H9 (cell line): ENCODE data around the gene SH2D3C. TPM values are rescaled to one million over a fixed set of nuclear protein-coding genes. Genes with fewer than 3 reads are reported as not detected.

ENCODE experiments used
- DNase-seq: peaks from one replicate; pipeline ENCODE4 v3.0.0-alpha.2; 2017
- H2AFZ ChIP-seq: one replicate; pipeline ENCODE4 v1.6.1; 2013; ENCODE audit warnings: mild to moderate bottlenecking, low read length, control low read depth, moderate library complexity
- H2AK5ac ChIP-seq: 2 replicates; pipeline ENCODE4 v1.6.1; 2013; ENCODE audit warnings: low read length, control low read depth, mixed read lengths; ENCODE audit not compliant: insufficient read length
- H2BK120ac ChIP-seq: one replicate; pipeline ENCODE4 v1.6.1; 2013; ENCODE audit warnings: low read depth, mild to moderate bottlenecking, low read length, control low read depth, inconsistent platforms; ENCODE audit not compliant: poor library complexity, severe bottlenecking
- H2BK12ac ChIP-seq: 2 replicates; pipeline ENCODE4 v1.6.1; 2013; ENCODE audit warnings: low read length, control low read depth, mixed read lengths, low read depth; ENCODE audit not compliant: insufficient read length
- H2BK15ac ChIP-seq: 2 replicates; pipeline ENCODE4 v1.6.1; 2013; ENCODE audit warnings: low read depth, low read length, control low read depth
- H2BK20ac ChIP-seq: one replicate; pipeline ENCODE4 v1.6.1; 2013; ENCODE audit warnings: low read depth, mild to moderate bottlenecking, low read length, control low read depth, inconsistent platforms; ENCODE audit not compliant: poor library complexity, severe bottlenecking
- H2BK5ac ChIP-seq: 2 replicates; pipeline ENCODE4 v1.6.1; 2013; ENCODE audit warnings: low read length, control low read depth, mixed read lengths; ENCODE audit not compliant: insufficient read length
- H3K14ac ChIP-seq: 2 replicates; pipeline ENCODE4 v1.6.1; 2013; ENCODE audit warnings: low read length, control low read depth; ENCODE audit not compliant: insufficient read depth
- H3K18ac ChIP-seq: 2 replicates; pipeline ENCODE4 v1.6.1; 2013; ENCODE audit warnings: low read depth, mild to moderate bottlenecking, mixed read lengths, low read length, control low read depth; ENCODE audit not compliant: insufficient read length
- H3K23ac ChIP-seq: 2 replicates; pipeline ENCODE4 v1.6.1; 2013; ENCODE audit warnings: low read length, control low read depth, mixed read lengths, low read depth; ENCODE audit not compliant: insufficient read length
- H3K23me2 ChIP-seq: 2 replicates; pipeline ENCODE4 v1.6.1; 2013; ENCODE audit warnings: low read depth, mild to moderate bottlenecking, mixed read lengths, low read length, control low read depth; ENCODE audit not compliant: insufficient read length, poor library complexity, severe bottlenecking
- H3K27ac ChIP-seq: 2 replicates; pipeline ENCODE4 v1.5.1; 2013; ENCODE audit warnings: low read length, control low read depth, mixed read lengths, low read depth; ENCODE audit not compliant: insufficient read length
- H3K27me3 ChIP-seq: 2 replicates; pipeline ENCODE4 v1.6.1; 2013; ENCODE audit warnings: low read length, control low read depth, inconsistent platforms; ENCODE audit not compliant: insufficient read depth
- H3K4ac ChIP-seq: 2 replicates; pipeline ENCODE4 v1.6.1; 2013; ENCODE audit warnings: low read depth, mild to moderate bottlenecking, control low read depth, inconsistent platforms, low read length, moderate library complexity
- H3K4me1 ChIP-seq: 2 replicates; pipeline ENCODE4 v1.6.1; 2013; ENCODE audit warnings: low read length, control low read depth, inconsistent platforms; ENCODE audit not compliant: insufficient read depth
- H3K4me2 ChIP-seq: 2 replicates; pipeline ENCODE4 v1.6.1; 2013; ENCODE audit warnings: low read length, control low read depth, mixed read lengths; ENCODE audit not compliant: insufficient read length, insufficient read depth
- H3K56ac ChIP-seq: 2 replicates; pipeline ENCODE4 v1.6.1; 2013; ENCODE audit warnings: low read depth, mild to moderate bottlenecking, mixed read lengths, low read length, control low read depth; ENCODE audit not compliant: insufficient read length
- H3K79me1 ChIP-seq: 2 replicates; pipeline ENCODE4 v1.6.1; 2013; ENCODE audit warnings: low read depth, mild to moderate bottlenecking, moderate library complexity, low read length, control low read depth, inconsistent platforms; ENCODE audit not compliant: insufficient read depth, poor library complexity, severe bottlenecking
- H3K79me2 ChIP-seq: 2 replicates; pipeline ENCODE4 v1.6.1; 2013; ENCODE audit warnings: low read length, control low read depth, inconsistent platforms; ENCODE audit not compliant: insufficient read depth
- H3K9ac ChIP-seq: 2 replicates; pipeline ENCODE4 v1.6.1; 2013; ENCODE audit warnings: low read length, control low read depth, mixed read lengths; ENCODE audit not compliant: insufficient read length; ENCODE audit errors: extremely low read depth
- H3K9me3 ChIP-seq: one replicate; pipeline ENCODE4 v1.6.1; 2013; ENCODE audit warnings: low read depth, low read length, inconsistent platforms; ENCODE audit not compliant: control insufficient read depth
- H3T11ph ChIP-seq: one replicate; pipeline ENCODE4 v1.6.1; 2013; ENCODE audit warnings: mild to moderate bottlenecking, low read length, control low read depth, inconsistent platforms
- H4K20me1 ChIP-seq: one replicate; pipeline ENCODE4 v1.6.1; 2013; ENCODE audit not compliant: control insufficient read depth, insufficient read length, insufficient read depth
- H4K5ac ChIP-seq: 2 replicates; pipeline ENCODE4 v1.6.1; 2013; ENCODE audit warnings: low read depth, mild to moderate bottlenecking, mixed read lengths, low read length, control low read depth; ENCODE audit not compliant: insufficient read length
- H4K8ac ChIP-seq: replicated peaks from 2 replicates; pipeline ENCODE4 v1.6.1; 2013; ENCODE audit warnings: low read length, control low read depth, mixed read lengths, low read depth; ENCODE audit not compliant: insufficient read length
- H4K91ac ChIP-seq: 2 replicates; pipeline ENCODE4 v1.6.1; 2013; ENCODE audit warnings: low read depth, mild to moderate bottlenecking, moderate library complexity, mixed read lengths, low read length, control low read depth; ENCODE audit not compliant: insufficient read length
- H3K27ac Mint-ChIP-seq, 3 experiments: 2 replicates in 2 of 3; 3 replicates in 1 of 3; pipeline ENCODE4 v1.8.0; 2020 to 2021; ENCODE audit warnings: mixed read lengths in 3 of 3, mild to moderate bottlenecking in 1 of 3, moderate library complexity in 1 of 3
- H3K27me3 Mint-ChIP-seq: 2 replicates; pipeline ENCODE4 v1.8.0; 2021; ENCODE audit warnings: low read depth, mild to moderate bottlenecking, moderate library complexity, mixed read lengths
- H3K36me3 Mint-ChIP-seq, 3 experiments: 2 replicates in 2 of 3; 3 replicates in 1 of 3; pipeline ENCODE4 v1.8.0; 2020 to 2021; ENCODE audit warnings: low read depth in 3 of 3, mixed read lengths in 3 of 3; ENCODE audit not compliant: insufficient read depth in 1 of 3
- H3K4me1 Mint-ChIP-seq, 2 experiments: 2 replicates each; pipeline ENCODE4 v1.8.0; 2020; ENCODE audit warnings: mixed read lengths in 2 of 2
- H3K4me3 Mint-ChIP-seq, 2 experiments: 2 replicates in 1 of 2; 3 replicates in 1 of 2; pipeline ENCODE4 v1.8.0; 2020 to 2021; ENCODE audit warnings: mild to moderate bottlenecking in 2 of 2, mixed read lengths in 2 of 2, moderate library complexity in 1 of 2
- H3K9me3 Mint-ChIP-seq, 2 experiments: 2 replicates in 1 of 2; 3 replicates in 1 of 2; pipeline ENCODE4 v1.8.0; 2020; ENCODE audit warnings: mild to moderate bottlenecking in 2 of 2, mixed read lengths in 2 of 2, moderate library complexity in 1 of 2
- CTCF ChIP-seq: fragments of 200-600 bp; sonication (generic); conservative IDR thresholded peaks from 3 replicates; pipeline ENCODE4 v1.8.0; 2021; ENCODE audit warnings: antibody characterized with exemption, mild to moderate bottlenecking
- WGBS: extraction: QIAGEN DNeasy Blood & Tissue Kit; methylation state at CpG from one replicate; pipeline ENCODE4 v1.1.7; 2013; ENCODE audit warnings: missing lambda C conversion rate, low lambda C conversion rate, mixed read lengths; ENCODE audit not compliant: insufficient read length; ENCODE audit errors: extremely low coverage; 5-methylcytosine and 5-hydroxymethylcytosine counted together
- total RNA-seq: library from RNA; stranded (reverse); gene quantifications from 2 replicates; pipeline ENCODE4 v1.2.1, GENCODE V29; 2021

The SH2D3C gene
- total RNA-seq, 1 experiment from 2014 or later, result 1.7 TPM

DNA sequence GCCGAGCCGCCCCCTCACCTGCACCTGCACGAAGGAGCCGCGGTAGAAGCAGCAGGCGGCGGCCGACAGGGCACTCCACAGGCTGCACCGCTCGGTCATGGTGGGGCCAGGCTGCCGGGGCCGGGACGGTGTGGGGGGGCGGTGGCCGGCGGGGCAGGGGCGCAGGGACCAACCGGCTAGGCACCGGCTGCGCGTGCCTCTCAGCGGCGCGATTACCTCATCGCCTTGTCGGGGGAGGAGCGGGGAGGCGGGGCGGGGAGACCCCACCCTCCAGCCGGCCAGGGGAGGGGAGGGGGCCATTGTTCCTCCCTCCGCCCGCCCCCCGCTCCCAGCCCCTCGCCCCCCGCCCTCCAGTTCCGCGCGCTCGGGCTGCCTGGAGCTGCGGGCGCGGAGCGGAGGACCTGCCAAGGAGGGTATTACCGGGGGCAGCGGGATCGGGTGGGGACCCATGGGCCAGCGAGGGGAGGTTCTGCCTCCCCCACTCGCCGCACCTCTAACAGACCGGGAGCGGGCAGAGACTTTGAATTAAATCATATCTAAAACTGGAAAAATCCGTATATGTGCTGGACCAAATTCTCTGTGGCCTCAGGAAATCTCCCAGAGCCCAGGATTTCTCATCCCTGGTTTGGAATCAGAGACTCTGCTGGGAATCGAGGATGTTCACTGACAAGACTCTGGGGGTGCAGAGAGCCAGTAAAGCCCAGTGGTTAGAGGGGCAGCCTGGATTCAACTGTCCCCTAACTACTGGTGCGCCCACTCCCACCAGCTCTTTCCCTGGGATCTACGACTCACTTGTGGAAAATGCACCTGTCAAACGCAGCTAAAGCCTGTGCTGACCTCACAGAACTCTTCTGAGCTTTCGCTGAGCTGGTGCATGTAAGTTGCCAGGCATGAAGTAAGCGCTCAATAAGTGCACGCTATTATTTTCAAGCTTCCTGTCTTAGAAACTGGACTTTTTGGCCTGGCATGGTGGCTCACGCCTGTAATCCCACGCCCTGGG, 23.1 kb downstream of the SH2D3C start:
- Histone ChIP-seq H3K79me1 (no peaks in the 10 kb centered on the region), H3K9me3 (no peaks in the 10 kb centered on the region), H4K91ac (no peak overlapping the region), H3K27me3 (no peaks in the 10 kb centered on the region; the same call in 1 of the 2 replicates), H3K79me2 (no peaks in the 10 kb centered on the region), H3K4me2 (peak overlapping the region; percentile 49), H2BK120ac (no peak overlapping the region), H2BK5ac (no peak overlapping the region), H3K56ac (no peak overlapping the region), H2AFZ (no peak overlapping the region), H3K9ac (no peak overlapping the region), H3K14ac (peak overlapping the region; percentile 83; the same call in 1 of the 2 replicates), H4K8ac (no peak overlapping the region), H2BK20ac (no peak overlapping the region), H3K4me1 (peaks cover 3% of the 10 kb centered on the region; the same call in 1 of the 2 replicates), H2BK12ac (no peak overlapping the region), H4K5ac (no peak overlapping the region), H4K20me1 (no peaks in the 10 kb centered on the region), H3K27ac (no peak overlapping the region), H3K18ac (no peak overlapping the region), H3T11ph (no peak overlapping the region), H3K23me2 (peaks cover 6% of the 10 kb centered on the region), H3K23ac (no peak overlapping the region), H2BK15ac (no peak overlapping the region), H3K4ac (no peak overlapping the region), H2AK5ac (no peak overlapping the region)
- peaks cover 3 to 6% of the 10 kb centered on the region in 2 experiments; a peak in 2 of 4 replicates for H3K4me1 Mint-ChIP-seq
- WGBS, result no CpG with 5 or more reads among the region's 61 CpGs
- peaks cover 52% of the 10 kb centered on the region for H3K27me3 Mint-ChIP-seq
- DNase-seq, result peak; percentile 82
- peak overlapping the region; percentile 53 to 76 for H3K4me3 Mint-ChIP-seq
- no peaks in the 10 kb centered on the region for H3K9me3 Mint-ChIP-seq
- H3K27ac Mint-ChIP-seq, result no peak overlapping the region
- H3K36me3 Mint-ChIP-seq, result peaks cover 0 to 4% (median 0%) of the 10 kb centered on the region in 3 experiments; a peak in 1 of 7 replicates
- TF ChIP-seq CTCF, result no peak
